ENCODE data around the gene TMEM86A.

The TMEM86A gene

GRCh38 chr11:18700872-18701271 lies 2.3 kb downstream of the TMEM86A start:
- DNase-seq = no peak

GRCh38 chr11:18701614-18702216 lies 3.1 kb downstream of the TMEM86A start:
- no peak for DNase-seq

- DNase-seq = no peak
These were observed 4.6 kb downstream of the TMEM86A start for GRCh38 chr11:18703001-18703763.

- DNase-seq = no peak
These were observed 5.6 kb downstream of the TMEM86A start for GRCh38 chr11:18704045-18704645.

GRCh38 chr11:18704698-18705097 lies 6.1 kb downstream of the TMEM86A start:
- no peak for DNase-seq

GRCh38 chr11:18705651-18706281 lies 7.2 kb downstream of the TMEM86A start:
- DNase-seq = peak; percentile 15 to 22

- peak; percentile 39 to 58 for DNase-seq
These were observed 8.0 kb downstream of the TMEM86A start for GRCh38 chr11:18706330-18707243.

GRCh38 chr11:18707811-18708340 lies 9.3 kb downstream of the TMEM86A start:
- no peak for DNase-seq

GRCh38 chr11:18709414-18709813 lies 10.8 kb downstream of the TMEM86A start:
- no peak for DNase-seq

GRCh38 chr11:18710545-18710944 lies 12.0 kb downstream of the TMEM86A start:
- DNase-seq = no peak

- no peak for DNase-seq
These were observed 15.3 kb downstream of the TMEM86A start for GRCh38 chr11:18713646-18714442.

GRCh38 chr11:18714443-18714780 lies 15.8 kb downstream of the TMEM86A start:
- DNase-seq = no peak

GRCh38 chr11:18715476-18715875 lies 16.9 kb downstream of the TMEM86A start:
- no peak for DNase-seq

GRCh38 chr11:18720091-18720807 lies 21.7 kb downstream of the TMEM86A start:
- DNase-seq = no peak

GRCh38 chr11:18720808-18721560 lies 22.4 kb downstream of the TMEM86A start:
- peak; percentile 80 to 83 for DNase-seq

- DNase-seq = peak; percentile 33 to 35
These were observed 23.1 kb downstream of the TMEM86A start for GRCh38 chr11:18721561-18722292.

- no peak for DNase-seq
These were observed 23.7 kb downstream of the TMEM86A start for GRCh38 chr11:18722293-18722637.

- no peak for DNase-seq
These were observed 25.4 kb downstream of the TMEM86A start for GRCh38 chr11:18723991-18724390.

GRCh38 chr11:18726040-18726439 lies 27.5 kb downstream of the TMEM86A start, which contains the start of gene IGSF22:
IGSF22 (minus strand) TSS chr11:18726188; CDS start chr11:18724236, 1,952 bp downstream.
- no peak for DNase-seq
